IPS-18a (cell line): ENCODE data around the gene PRAMEF5.
"Not testable (repeated sequence)": the region's sequence is repeated elsewhere in the genome, so short reads cannot be mapped to it uniquely, and the experiment has no call there.

Experiments
- H3K27ac ChIP-seq: one replicate; pipeline ENCODE4 v1.5.1; 2013; ENCODE audit warnings: low read length
- H3K27me3 ChIP-seq: one replicate; pipeline ENCODE4 v1.6.1; 2013; ENCODE audit warnings: mild to moderate bottlenecking, low read length; ENCODE audit not compliant: control insufficient read depth, insufficient read depth
- H3K36me3 ChIP-seq: one replicate; pipeline ENCODE4 v1.6.1; 2013; ENCODE audit warnings: low read depth, low read length; ENCODE audit not compliant: control insufficient read depth
- H3K4me1 ChIP-seq: one replicate; pipeline ENCODE4 v1.6.1; 2013; ENCODE audit warnings: low read depth, low read length; ENCODE audit not compliant: control insufficient read depth
- H3K4me3 ChIP-seq: one replicate; pipeline ENCODE4 v1.5.1; 2013; ENCODE audit warnings: low read length
- H3K9ac ChIP-seq: one replicate; pipeline ENCODE4 v1.6.1; 2013; ENCODE audit warnings: mild to moderate bottlenecking, low read length, moderate library complexity
- H3K9me3 ChIP-seq: one replicate; pipeline ENCODE4 v1.6.1; 2013; ENCODE audit warnings: low read depth, low read length; ENCODE audit not compliant: control insufficient read depth

Gene PRAMEF5

GRCh38 chr1:13231061-13231750, 22.8 kb upstream of the PRAMEF5 start:
- H3K4me3 ChIP-seq, H3K27ac ChIP-seq, H3K9ac ChIP-seq, H3K4me1 ChIP-seq, H3K36me3 ChIP-seq, H3K27me3 ChIP-seq: not testable (repeated sequence)
- peaks cover 65% of the 10 kb centered on the region for H3K9me3 ChIP-seq

- not testable (repeated sequence) for H3K9ac ChIP-seq, H3K27me3 ChIP-seq, H3K4me1 ChIP-seq, H3K27ac ChIP-seq, H3K36me3 ChIP-seq, H3K4me3 ChIP-seq
- peaks cover 65% of the 10 kb centered on the region for H3K9me3 ChIP-seq
Measured at GRCh38 chr1:13232056-13232455, 21.9 kb upstream of the PRAMEF5 start.

GRCh38 chr1:13234057-13234456, 19.9 kb upstream of the PRAMEF5 start:
- H3K27ac ChIP-seq, H3K4me3 ChIP-seq, H3K4me1 ChIP-seq, H3K36me3 ChIP-seq, H3K9ac ChIP-seq, H3K27me3 ChIP-seq: not testable (repeated sequence)
- H3K9me3 ChIP-seq = peaks cover 63% of the 10 kb centered on the region

- H3K9me3 ChIP-seq = peaks cover 52% of the 10 kb centered on the region
- not testable (repeated sequence) for H3K9ac ChIP-seq, H3K36me3 ChIP-seq
Measured at GRCh38 chr1:13237572-13237971, 16.4 kb upstream of the PRAMEF5 start.

GRCh38 chr1:13239633-13240032, 14.4 kb upstream of the PRAMEF5 start:
- not testable (repeated sequence) for H3K9ac ChIP-seq, H3K4me1 ChIP-seq, H3K27ac ChIP-seq, H3K27me3 ChIP-seq, H3K36me3 ChIP-seq, H3K4me3 ChIP-seq
- peaks cover 49% of the 10 kb centered on the region for H3K9me3 ChIP-seq

More at GRCh38 chr1:13237572-13237971, 16.4 kb upstream of the PRAMEF5 start:
- H3K27ac ChIP-seq, H3K27me3 ChIP-seq, H3K4me1 ChIP-seq, H3K4me3 ChIP-seq: not testable (repeated sequence)

- H3K27me3 ChIP-seq, H3K27ac ChIP-seq, H3K9ac ChIP-seq, H3K36me3 ChIP-seq, H3K4me3 ChIP-seq, H3K4me1 ChIP-seq: not testable (repeated sequence)
- H3K9me3 ChIP-seq = peaks cover 57% of the 10 kb centered on the region
Measured at GRCh38 chr1:13243536-13244263, 10.3 kb upstream of the PRAMEF5 start.

GRCh38 chr1:13245841-13246553, 8.0 kb upstream of the PRAMEF5 start:
- H3K9me3 ChIP-seq = peaks cover 45% of the 10 kb centered on the region
- H3K36me3 ChIP-seq, H3K27me3 ChIP-seq, H3K9ac ChIP-seq, H3K4me1 ChIP-seq, H3K4me3 ChIP-seq, H3K27ac ChIP-seq: not testable (repeated sequence)

- H3K9me3 ChIP-seq = peaks cover 40% of the 10 kb centered on the region
- H3K27ac ChIP-seq, H3K9ac ChIP-seq, H3K27me3 ChIP-seq, H3K4me3 ChIP-seq, H3K36me3 ChIP-seq, H3K4me1 ChIP-seq: not testable (repeated sequence)
Measured at GRCh38 chr1:13246554-13246871, 7.5 kb upstream of the PRAMEF5 start.

GRCh38 chr1:13247122-13247521, 6.9 kb upstream of the PRAMEF5 start:
- not testable (repeated sequence) for H3K4me3 ChIP-seq, H3K4me1 ChIP-seq, H3K36me3 ChIP-seq, H3K27ac ChIP-seq, H3K9ac ChIP-seq, H3K27me3 ChIP-seq
- H3K9me3 ChIP-seq = peaks cover 40% of the 10 kb centered on the region

- not testable (repeated sequence) for H3K4me1 ChIP-seq, H3K27ac ChIP-seq, H3K4me3 ChIP-seq, H3K27me3 ChIP-seq, H3K36me3 ChIP-seq, H3K9ac ChIP-seq, H3K9me3 ChIP-seq
Measured at GRCh38 chr1:13265124-13265523, 11.1 kb downstream of the PRAMEF5 start.

- not testable (repeated sequence) for H3K9me3 ChIP-seq, H3K27me3 ChIP-seq, H3K4me1 ChIP-seq, H3K36me3 ChIP-seq, H3K4me3 ChIP-seq, H3K9ac ChIP-seq, H3K27ac ChIP-seq
Measured at GRCh38 chr1:13277016-13277415, 23.0 kb downstream of the PRAMEF5 start.

- H3K9ac ChIP-seq, H3K27me3 ChIP-seq, H3K36me3 ChIP-seq, H3K27ac ChIP-seq, H3K9me3 ChIP-seq, H3K4me3 ChIP-seq, H3K4me1 ChIP-seq: not testable (repeated sequence)
Measured at GRCh38 chr1:13279617-13280016, 25.6 kb downstream of the PRAMEF5 start.
